22Rv1 (cell line): ENCODE data around the gene MBNL2.

Experiments
- ZFX ChIP-seq: fragments of 450-650 bp; IDR thresholded peaks from 2 replicates; pipeline ENCODE4 v1.6.1; 2017; ENCODE audit warnings: antibody characterized with exemption, borderline replicate concordance
- TF ChIP-seq, protein P1 (sequence below): fragments of 450-650 bp; IDR thresholded peaks from 2 replicates; pipeline ENCODE4 v1.5.1; 2017; ENCODE audit warnings: mild to moderate bottlenecking

GRCh38 chr13:97276862-97277269, 54.7 kb downstream of the MBNL2 start:
- TF ChIP-seq, protein P1, sequence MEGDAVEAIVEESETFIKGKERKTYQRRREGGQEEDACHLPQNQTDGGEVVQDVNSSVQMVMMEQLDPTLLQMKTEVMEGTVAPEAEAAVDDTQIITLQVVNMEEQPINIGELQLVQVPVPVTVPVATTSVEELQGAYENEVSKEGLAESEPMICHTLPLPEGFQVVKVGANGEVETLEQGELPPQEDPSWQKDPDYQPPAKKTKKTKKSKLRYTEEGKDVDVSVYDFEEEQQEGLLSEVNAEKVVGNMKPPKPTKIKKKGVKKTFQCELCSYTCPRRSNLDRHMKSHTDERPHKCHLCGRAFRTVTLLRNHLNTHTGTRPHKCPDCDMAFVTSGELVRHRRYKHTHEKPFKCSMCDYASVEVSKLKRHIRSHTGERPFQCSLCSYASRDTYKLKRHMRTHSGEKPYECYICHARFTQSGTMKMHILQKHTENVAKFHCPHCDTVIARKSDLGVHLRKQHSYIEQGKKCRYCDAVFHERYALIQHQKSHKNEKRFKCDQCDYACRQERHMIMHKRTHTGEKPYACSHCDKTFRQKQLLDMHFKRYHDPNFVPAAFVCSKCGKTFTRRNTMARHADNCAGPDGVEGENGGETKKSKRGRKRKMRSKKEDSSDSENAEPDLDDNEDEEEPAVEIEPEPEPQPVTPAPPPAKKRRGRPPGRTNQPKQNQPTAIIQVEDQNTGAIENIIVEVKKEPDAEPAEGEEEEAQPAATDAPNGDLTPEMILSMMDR: no peak
- no peak for TF ChIP-seq ZFX
